ENCODE results near the gene UNC5A.

GRCh38 chr5:176886336-176887251, 76.2 kb downstream of the UNC5A start:
- TF ChIP-seq EZH2 (IDR thresholded peaks at IDR 0.05) (no peak), POLR2AphosphoS5 (IDR thresholded peaks at IDR 0.05; ENCODE audit: borderline replicate concordance, low read depth, low read length) (no peak)

Data from SK-N-MC (cell line).